NCI-H128 (cell line): ENCODE results near the gene TMEM135.
A peak's percentile ranks its signal among the peaks of the same experiment; 100 is the strongest.

Source experiments
- DNase-seq: peaks from one replicate; lab custom pipeline; 2025; ENCODE audit not compliant: unreplicated experiment; lab: John Stamatoyannopoulos, UW

The TMEM135 gene

DNA sequence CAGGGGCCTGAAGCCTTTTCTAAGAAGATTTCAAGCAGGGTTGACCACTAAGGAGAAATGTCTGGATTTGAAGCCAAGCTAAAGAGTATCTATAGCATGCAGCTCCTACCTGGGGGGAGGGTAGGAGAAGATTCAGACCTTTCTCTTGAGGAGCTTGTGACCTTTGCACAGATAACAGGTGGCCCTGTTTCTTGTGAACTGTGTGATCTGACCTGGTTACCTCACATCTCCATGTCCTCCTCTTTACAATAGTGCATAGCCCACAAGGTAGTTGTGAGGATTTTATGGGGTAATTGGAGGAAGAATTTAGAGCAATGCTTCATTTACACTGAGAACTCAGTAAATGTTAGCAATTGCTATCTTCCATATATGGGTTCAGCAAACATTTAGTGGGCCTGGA is 310.1 kb downstream of the TMEM135 start:
- no peak for DNase-seq

GRCh38 chr11:87351676-87352075 is 313.9 kb downstream of the TMEM135 start:
- no peak for DNase-seq

- DNase-seq = peak; percentile 52
Observed at GRCh38 chr11:87352759-87353707, 315.3 kb downstream of the TMEM135 start.

- no peak for DNase-seq
Observed at GRCh38 chr11:87353771-87354345, 316.1 kb downstream of the TMEM135 start.

DNA sequence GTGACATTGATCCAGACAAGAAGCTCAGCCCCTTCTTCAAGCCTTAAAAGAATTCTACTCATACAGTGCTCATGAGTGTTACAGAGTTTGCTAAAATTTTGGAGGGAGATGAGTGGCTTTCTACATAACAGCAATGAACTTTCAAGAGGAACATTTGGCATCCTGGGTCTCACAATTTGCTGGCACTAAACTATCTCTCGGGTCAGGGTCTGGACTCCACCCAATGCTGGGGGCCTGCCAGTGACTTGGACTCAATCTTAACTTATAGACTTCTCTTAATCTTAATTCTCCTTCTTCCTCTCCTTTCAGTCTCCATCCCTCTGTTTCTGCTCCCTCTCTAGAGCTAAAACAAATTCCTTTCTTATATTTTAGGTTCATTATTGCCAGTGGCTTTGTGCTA is 317.9 kb downstream of the TMEM135 start:
- DNase-seq = no peak

- no peak for DNase-seq
Observed at GRCh38 chr11:87356428-87356827, 318.7 kb downstream of the TMEM135 start.

DNA sequence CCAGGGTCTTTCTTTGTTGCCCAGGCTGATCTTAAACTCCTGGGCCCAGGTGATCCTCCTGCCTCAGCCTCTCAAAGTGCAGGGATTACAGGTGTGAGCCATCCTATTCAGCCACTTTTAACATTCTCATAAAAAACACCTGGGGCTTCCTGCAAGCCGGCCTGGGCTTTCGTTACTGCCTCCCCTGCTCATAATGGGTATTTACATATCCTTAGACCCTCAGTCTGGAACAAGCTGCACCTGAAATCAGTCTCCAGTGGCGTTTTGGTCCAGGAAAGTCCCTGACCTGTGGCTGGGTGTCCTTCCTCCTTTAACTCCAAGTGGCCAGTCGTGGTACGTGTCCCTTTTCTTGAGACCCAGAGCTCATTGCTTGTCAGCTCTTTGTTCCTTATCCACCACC is 320.7 kb downstream of the TMEM135 start:
- DNase-seq = no peak

- peak; percentile 55 for DNase-seq
Observed at GRCh38 chr11:87359401-87359800, 321.7 kb downstream of the TMEM135 start.

DNA sequence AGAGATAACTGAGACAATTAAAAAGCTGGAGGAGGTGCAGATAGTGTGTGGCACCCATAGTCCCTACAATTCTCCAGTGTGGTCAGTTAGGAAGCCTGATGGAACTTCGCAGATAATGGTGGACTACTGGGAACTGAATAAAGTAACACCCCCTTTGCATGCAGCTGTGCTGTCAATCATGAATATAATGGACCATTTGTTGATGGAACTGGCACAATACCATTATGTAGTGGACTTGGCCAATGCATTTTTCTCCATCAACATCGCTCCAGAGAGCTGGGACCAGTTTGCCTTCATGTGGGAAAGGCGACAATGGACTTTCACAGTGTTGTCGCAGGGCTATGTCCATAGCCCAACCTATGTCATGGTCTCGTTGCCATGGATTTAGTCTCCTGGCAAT is 324.2 kb downstream of the TMEM135 start:
- DNase-seq = no peak

DNA sequence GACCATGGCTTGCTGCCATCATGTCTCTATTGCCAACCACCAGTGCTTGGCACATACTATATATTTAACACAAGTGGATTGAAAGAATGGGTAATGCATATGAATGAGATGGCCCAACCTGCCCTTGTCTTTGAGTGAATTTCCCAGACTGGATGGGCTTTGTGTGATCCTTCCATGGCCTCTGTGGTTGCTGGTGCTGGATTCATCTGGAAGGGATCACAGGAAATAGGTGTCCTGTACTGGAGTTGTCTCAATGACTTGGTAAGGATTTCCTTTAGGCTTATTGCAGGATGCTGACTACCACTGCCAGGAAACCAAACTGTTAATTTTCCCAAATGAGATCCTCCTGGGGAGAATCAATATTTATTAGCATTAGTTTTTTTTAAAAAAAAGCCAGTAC is 328.6 kb downstream of the TMEM135 start:
- no peak for DNase-seq

DNA sequence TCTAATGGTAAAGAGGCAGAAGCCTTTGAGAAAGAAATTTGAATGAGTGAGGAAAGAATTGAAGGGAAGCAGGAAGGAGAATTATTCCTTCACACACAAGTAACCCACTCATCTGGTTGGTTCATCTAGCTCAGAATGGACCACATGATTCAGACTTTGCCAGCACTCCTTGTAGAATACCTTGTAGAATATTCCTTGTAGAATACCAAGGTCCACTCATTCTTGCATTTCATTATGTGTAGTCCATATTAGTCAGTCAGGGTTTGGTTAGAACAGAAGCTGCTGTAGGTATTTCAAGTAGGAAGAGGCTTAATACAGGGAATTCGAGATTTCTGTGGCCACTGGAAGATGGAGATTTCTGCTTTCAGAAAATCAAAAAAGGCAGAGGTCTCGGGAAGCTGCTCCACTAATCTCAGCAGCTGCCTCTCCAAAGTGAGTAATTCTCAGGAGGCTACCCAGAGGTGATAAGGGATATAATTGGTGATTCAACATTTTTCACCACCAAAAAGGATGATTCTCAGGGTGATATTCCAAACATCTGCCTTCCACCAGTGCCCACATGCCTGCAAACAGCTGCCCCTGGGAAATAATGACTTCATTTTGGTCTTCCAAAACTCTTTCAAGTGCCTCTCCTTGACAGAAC is 329.1 kb downstream of the TMEM135 start:
- DNase-seq = no peak

DNA sequence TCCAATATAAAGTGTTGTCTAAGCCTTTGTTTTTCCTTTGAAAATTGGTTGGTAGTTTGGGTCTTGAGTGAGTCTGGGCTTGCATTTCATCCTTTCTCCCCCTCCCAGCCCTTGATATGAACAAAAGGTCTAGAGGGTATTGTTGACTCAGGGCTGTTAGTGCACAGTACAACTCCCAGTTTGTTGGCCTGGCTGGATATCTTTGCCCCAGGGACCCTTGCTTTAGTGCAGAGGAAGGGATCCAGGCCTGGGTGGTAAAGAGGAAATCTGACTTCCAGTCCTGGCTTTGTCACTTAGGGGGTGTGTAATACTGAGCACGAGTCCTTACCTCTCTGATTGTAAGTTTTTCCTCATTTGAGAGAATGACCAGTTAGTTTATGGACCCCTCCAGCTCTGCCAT is 330.4 kb downstream of the TMEM135 start:
- no peak for DNase-seq

GRCh38 chr11:87368858-87369480 is 331.2 kb downstream of the TMEM135 start:
- peak; percentile 15 for DNase-seq

DNA sequence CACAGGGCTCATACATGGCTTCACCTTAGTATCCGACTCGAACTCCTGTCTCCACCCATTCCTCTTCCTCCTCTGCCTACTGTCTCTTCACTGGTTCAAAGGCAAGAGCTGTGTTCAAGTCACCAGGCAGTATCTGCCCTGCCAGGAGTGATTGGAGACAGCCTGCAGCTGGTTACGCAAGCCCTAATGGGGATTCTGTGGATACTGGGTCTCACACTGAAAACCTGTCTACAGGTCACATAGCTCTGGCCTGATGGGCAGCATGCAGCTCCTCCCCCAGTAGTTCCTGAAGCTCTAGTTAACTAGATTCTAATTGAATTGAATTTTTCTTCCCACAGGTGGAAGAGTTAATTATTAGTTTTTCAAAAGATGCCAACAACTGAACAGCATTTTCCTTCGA is 332.2 kb downstream of the TMEM135 start:
- no peak for DNase-seq

GRCh38 chr11:87372065-87372464 is 334.3 kb downstream of the TMEM135 start:
- DNase-seq = no peak
